HCT116 (cell line): ENCODE measurements around the gene SMIM24. TPM values are rescaled to one million over a fixed set of nuclear protein-coding genes. Genes with fewer than 3 reads are reported as not detected.

Experiments used
- ATAC-seq: fragments of 200-7000 bp; cut with Tn5 transposase; 2 replicates; pipeline ENCODE4 v1.9.1; 2020; ENCODE audit warnings: mild to moderate bottlenecking, moderate library complexity
- BruUV-seq: library from RNA; stranded (reverse); fragments of 400-500 nt; replicated peaks from 2 replicates; lab custom pipeline; 2021; lab: Mats Ljungman, UMichigan
- CTCF ChIA-PET: fragments of 300-600 bp; sonication (Branson Sonifier 250); formaldehyde crosslinking; loops from one replicate; lab custom pipeline; 2021; ENCODE audit warnings: antibody characterized with exemption; lab: Charles Lee
- POLR2A ChIA-PET: fragments of 300-600, 350-600 bp; sonication (Branson Sonifier 250); formaldehyde crosslinking; loops from one replicate; lab custom pipeline; 2021; ENCODE audit warnings: antibody characterized with exemption; lab: Charles Lee
- RAD21 ChIA-PET, 2 experiments: fragments of 300-600 bp; sonication (Branson Sonifier 250); formaldehyde crosslinking; loops; one replicate each; lab custom pipeline; 2023; ENCODE audit warnings: low total read pairs in 2 of 2; ENCODE audit not compliant: uncharacterized antibody in 2 of 2, unreplicated experiment in 2 of 2, low non-redundant PET in 1 of 2; lab: Charles Lee
- DNase-seq: peaks from one replicate; pipeline ENCODE4 v3.0.0-alpha.2; 2010; ENCODE audit warnings: low read depth, low spot score
- H2AFZ ChIP-seq: fragments of 200-600 bp; shearing (Covaris generic), sonication (generic); 2 replicates; pipeline ENCODE4 v1.6.1; 2017; ENCODE audit warnings: low read depth, mixed run types, mixed read lengths, antibody characterized with exemption, low read length; ENCODE audit not compliant: poor library complexity, severe bottlenecking
- H3K27ac ChIP-seq: 2 replicates; pipeline ENCODE4 v1.5.1; 2012; ENCODE audit warnings: low read depth, low read length
- H3K27me3 ChIP-seq: fragments of 200-600 bp; sonication (generic); 2 replicates; pipeline ENCODE4 v1.6.1; 2016; ENCODE audit warnings: mixed run types, low read length, mixed read lengths; ENCODE audit not compliant: insufficient read depth
- H3K36me3 ChIP-seq, 2 experiments: fragments of 200-500 bp in 1 of 2; fragments of 200-600 bp in 1 of 2; sonication (Bioruptor generic) in 1 of 2; sonication (generic) in 1 of 2; 2 replicates each; pipeline versions ENCODE4 v1.5.1 to v1.6.1; 2014 to 2016; ENCODE audit warnings: low read length in 2 of 2, inconsistent platforms in 1 of 2, mixed read lengths in 1 of 2, mixed run types in 1 of 2; ENCODE audit not compliant: insufficient read depth in 2 of 2, control insufficient read depth in 1 of 2
- H3K4me1 ChIP-seq, 2 experiments: fragments of 200-600 bp in 1 of 2; sonication (generic) in 1 of 2; 2 replicates each; pipeline versions ENCODE4 v1.5.1 to v1.6.1; 2012 to 2017; ENCODE audit warnings: low read length in 2 of 2, inconsistent platforms in 1 of 2, mild to moderate bottlenecking in 1 of 2, mixed read lengths in 1 of 2, mixed run types in 1 of 2, moderate library complexity in 1 of 2; ENCODE audit not compliant: insufficient read depth in 2 of 2, control insufficient read depth in 1 of 2
- H3K4me2 ChIP-seq: fragments of 200-600 bp; sonication (generic); 2 replicates; pipeline ENCODE4 v1.6.1; 2017; ENCODE audit warnings: mixed run types, low read length, mixed read lengths
- H3K4me3 ChIP-seq, 2 experiments: fragments of 200-600 bp in 1 of 2; sonication (generic) in 1 of 2; replicated peaks in 1 of 2; 2 replicates each; pipeline ENCODE4 v1.5.1; 2011 to 2016; ENCODE audit warnings: low read length in 2 of 2, control low read depth in 1 of 2, low read depth in 1 of 2, mild to moderate bottlenecking in 1 of 2, mixed read lengths in 1 of 2, mixed run types in 1 of 2
- H3K79me2 ChIP-seq: fragments of 200-600 bp; sonication (generic); 2 replicates; pipeline ENCODE4 v1.6.1; 2017; ENCODE audit warnings: mild to moderate bottlenecking, mixed run types, low read length, moderate library complexity, mixed read lengths; ENCODE audit not compliant: insufficient read depth
- H3K9ac ChIP-seq: fragments of 200-600 bp; sonication (generic); 2 replicates; pipeline ENCODE4 v1.6.1; 2016; ENCODE audit warnings: low read length, mixed read lengths
- H3K9me2 ChIP-seq: fragments of 200-600 bp; sonication (generic), shearing (Covaris generic); 2 replicates; pipeline ENCODE4 v1.6.1; 2017; ENCODE audit warnings: mixed run types, mild to moderate bottlenecking, moderate library complexity; ENCODE audit not compliant: insufficient read depth
- H3K9me3 ChIP-seq, 2 experiments: fragments of 200-500 bp in 1 of 2; fragments of 200-600 bp in 1 of 2; sonication (Bioruptor generic) in 1 of 2; sonication (generic) in 1 of 2; 2 replicates each; pipeline ENCODE4 v1.6.1; 2014 to 2017; ENCODE audit warnings: low read length in 2 of 2, mixed read lengths in 2 of 2, inconsistent platforms in 1 of 2, low read depth in 1 of 2, mild to moderate bottlenecking in 1 of 2, mixed run types in 1 of 2, moderate library complexity in 1 of 2; ENCODE audit not compliant: control insufficient read depth in 1 of 2, insufficient read depth in 1 of 2
- H4K20me1 ChIP-seq: fragments of 200-600 bp; sonication (generic), shearing (Covaris generic); 2 replicates; pipeline ENCODE4 v1.6.1; 2017; ENCODE audit warnings: mixed run types, mild to moderate bottlenecking, moderate library complexity; ENCODE audit not compliant: insufficient read depth
- EGR1 ChIP-seq: IDR thresholded peaks from 2 replicates; pipeline ENCODE4 v1.6.1; 2012; ENCODE audit warnings: low read depth
- EZH2 ChIP-seq: fragments of 200-600 bp; sonication (generic); IDR thresholded peaks from 2 replicates; pipeline ENCODE4 v1.6.1; 2017; ENCODE audit warnings: antibody characterized with exemption, mixed run types
- FOSL1 ChIP-seq: IDR thresholded peaks from 2 replicates; pipeline ENCODE4 v1.6.1; 2012; ENCODE audit warnings: low read depth
- POLR2A ChIP-seq: IDR thresholded peaks from 2 replicates; pipeline ENCODE4 v1.7.0; 2011; ENCODE audit warnings: borderline replicate concordance; ENCODE audit not compliant: insufficient read depth, insufficient read length; ENCODE audit errors: extremely low read depth
- RAD21 ChIP-seq: IDR thresholded peaks from 2 replicates; pipeline ENCODE4 v1.6.1; 2012; ENCODE audit warnings: low read depth, mild to moderate bottlenecking
- SIN3A ChIP-seq: IDR thresholded peaks from 2 replicates; pipeline ENCODE4 v1.6.1; 2012; ENCODE audit warnings: low read depth
- SP1 ChIP-seq: IDR thresholded peaks from 2 replicates; pipeline ENCODE4 v1.6.1; 2012; ENCODE audit warnings: low read depth
- YY1 ChIP-seq: IDR thresholded peaks from 2 replicates; pipeline ENCODE4 v1.6.1; 2011; ENCODE audit warnings: low read length, low read depth, moderate library complexity, mild to moderate bottlenecking; ENCODE audit not compliant: insufficient replicate concordance; ENCODE audit errors: extremely low read depth
- intact Hi-C: fragments of 100-400 bp; cut with micrococcal nuclease; formaldehyde crosslinking; loops from 2 replicates; pipeline ENCODE4 v1.10.0; 2022
- total RNA-seq: library from RNA; stranded (reverse); gene quantifications from one replicate; pipeline ENCODE4 v1.2.1, GENCODE V29; 2021; ENCODE audit not compliant: unreplicated experiment
- TF ChIP-seq, protein P1 (sequence below): IDR thresholded peaks from 2 replicates; pipeline ENCODE4 v1.6.1; 2012
- TF ChIP-seq, protein P2 (sequence below): IDR thresholded peaks from 2 replicates; pipeline ENCODE4 v1.6.1; 2012
- TF ChIP-seq, protein P3 (sequence below): IDR thresholded peaks from 2 replicates; pipeline ENCODE4 v1.6.1; 2012; ENCODE audit warnings: low read depth

The SMIM24 gene
- total RNA-seq, 1 experiment from 2014 or later: not detected

DNA sequence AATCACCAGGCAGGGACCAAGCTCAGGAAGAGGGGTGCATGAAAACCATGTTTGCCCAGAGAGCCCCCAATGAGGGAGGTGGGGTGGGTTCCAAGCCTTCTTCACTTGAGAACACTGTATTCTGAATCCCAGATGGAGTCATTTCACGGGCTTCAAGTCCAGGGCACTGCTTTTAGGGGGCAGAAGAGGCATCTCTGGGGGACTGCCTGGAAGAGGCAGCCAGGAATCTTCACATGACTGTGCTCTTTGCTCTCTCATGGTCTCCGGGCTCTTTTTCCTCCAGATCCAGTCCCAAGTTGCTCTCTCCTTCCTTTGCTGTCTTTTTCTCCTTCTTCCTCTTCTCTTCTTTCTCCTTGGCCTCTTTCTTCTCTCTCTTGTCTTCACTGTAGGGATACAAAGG, 5.7 kb downstream of the SMIM24 start:
- Histone ChIP-seq H3K36me3 (no peaks in the 10 kb centered on the region), H3K27ac (no peak overlapping the region), H3K4me1 (peaks cover 0 to 6% of the 10 kb centered on the region in 2 experiments; a peak in 2 of 4 replicates), H3K9ac (no peak overlapping the region), H3K4me2 (no peak overlapping the region), H3K4me3 (no peak overlapping the region), H3K27me3 (peaks cover 9% of the 10 kb centered on the region; the same call in 1 of the 2 replicates), H4K20me1 (no peaks in the 10 kb centered on the region), H2AFZ (no peak overlapping the region), H3K9me2 (no peaks in the 10 kb centered on the region), H3K9me3 (no peaks in the 10 kb centered on the region), H3K79me2 (no peaks in the 10 kb centered on the region)
- TF ChIP-seq EGR1 (no peak), SIN3A (no peak), FOSL1 (no peak), POLR2A (no peak), SP1 (no peak), YY1 (no peak), EZH2 (no peak), RAD21 (no peak)
- TF ChIP-seq, protein P1, sequence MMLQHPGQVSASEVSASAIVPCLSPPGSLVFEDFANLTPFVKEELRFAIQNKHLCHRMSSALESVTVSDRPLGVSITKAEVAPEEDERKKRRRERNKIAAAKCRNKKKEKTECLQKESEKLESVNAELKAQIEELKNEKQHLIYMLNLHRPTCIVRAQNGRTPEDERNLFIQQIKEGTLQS: no peak
- TF ChIP-seq, protein P2, sequence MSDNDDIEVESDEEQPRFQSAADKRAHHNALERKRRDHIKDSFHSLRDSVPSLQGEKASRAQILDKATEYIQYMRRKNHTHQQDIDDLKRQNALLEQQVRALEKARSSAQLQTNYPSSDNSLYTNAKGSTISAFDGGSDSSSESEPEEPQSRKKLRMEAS: no peak
- TF ChIP-seq, protein P3, sequence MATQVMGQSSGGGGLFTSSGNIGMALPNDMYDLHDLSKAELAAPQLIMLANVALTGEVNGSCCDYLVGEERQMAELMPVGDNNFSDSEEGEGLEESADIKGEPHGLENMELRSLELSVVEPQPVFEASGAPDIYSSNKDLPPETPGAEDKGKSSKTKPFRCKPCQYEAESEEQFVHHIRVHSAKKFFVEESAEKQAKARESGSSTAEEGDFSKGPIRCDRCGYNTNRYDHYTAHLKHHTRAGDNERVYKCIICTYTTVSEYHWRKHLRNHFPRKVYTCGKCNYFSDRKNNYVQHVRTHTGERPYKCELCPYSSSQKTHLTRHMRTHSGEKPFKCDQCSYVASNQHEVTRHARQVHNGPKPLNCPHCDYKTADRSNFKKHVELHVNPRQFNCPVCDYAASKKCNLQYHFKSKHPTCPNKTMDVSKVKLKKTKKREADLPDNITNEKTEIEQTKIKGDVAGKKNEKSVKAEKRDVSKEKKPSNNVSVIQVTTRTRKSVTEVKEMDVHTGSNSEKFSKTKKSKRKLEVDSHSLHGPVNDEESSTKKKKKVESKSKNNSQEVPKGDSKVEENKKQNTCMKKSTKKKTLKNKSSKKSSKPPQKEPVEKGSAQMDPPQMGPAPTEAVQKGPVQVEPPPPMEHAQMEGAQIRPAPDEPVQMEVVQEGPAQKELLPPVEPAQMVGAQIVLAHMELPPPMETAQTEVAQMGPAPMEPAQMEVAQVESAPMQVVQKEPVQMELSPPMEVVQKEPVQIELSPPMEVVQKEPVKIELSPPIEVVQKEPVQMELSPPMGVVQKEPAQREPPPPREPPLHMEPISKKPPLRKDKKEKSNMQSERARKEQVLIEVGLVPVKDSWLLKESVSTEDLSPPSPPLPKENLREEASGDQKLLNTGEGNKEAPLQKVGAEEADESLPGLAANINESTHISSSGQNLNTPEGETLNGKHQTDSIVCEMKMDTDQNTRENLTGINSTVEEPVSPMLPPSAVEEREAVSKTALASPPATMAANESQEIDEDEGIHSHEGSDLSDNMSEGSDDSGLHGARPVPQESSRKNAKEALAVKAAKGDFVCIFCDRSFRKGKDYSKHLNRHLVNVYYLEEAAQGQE: no peak
- intact Hi-C loops: no loop called here
- POLR2A ChIA-PET: no interaction called here
- RAD21 ChIA-PET: no interaction called here
- DNase-seq (no peak), ATAC-seq (no peak)
- CTCF ChIA-PET: no interaction called here
- no TSS peak for BruUV-seq
